HG03439 (cell line): ENCODE data around the gene FKBP4.
"Not testable (repeated sequence)": the region's sequence is repeated elsewhere in the genome, so short reads cannot be mapped to it uniquely, and the experiment has no call there.

ENCODE experiments used
- ATAC-seq: cut with Tn5 transposase; IDR thresholded peaks from one replicate; pipeline ENCODE4 v1.9.1; 2021; ENCODE audit warnings: mild to moderate bottlenecking, moderate library complexity; ENCODE audit not compliant: unreplicated experiment

FKBP4 gene, protein sequence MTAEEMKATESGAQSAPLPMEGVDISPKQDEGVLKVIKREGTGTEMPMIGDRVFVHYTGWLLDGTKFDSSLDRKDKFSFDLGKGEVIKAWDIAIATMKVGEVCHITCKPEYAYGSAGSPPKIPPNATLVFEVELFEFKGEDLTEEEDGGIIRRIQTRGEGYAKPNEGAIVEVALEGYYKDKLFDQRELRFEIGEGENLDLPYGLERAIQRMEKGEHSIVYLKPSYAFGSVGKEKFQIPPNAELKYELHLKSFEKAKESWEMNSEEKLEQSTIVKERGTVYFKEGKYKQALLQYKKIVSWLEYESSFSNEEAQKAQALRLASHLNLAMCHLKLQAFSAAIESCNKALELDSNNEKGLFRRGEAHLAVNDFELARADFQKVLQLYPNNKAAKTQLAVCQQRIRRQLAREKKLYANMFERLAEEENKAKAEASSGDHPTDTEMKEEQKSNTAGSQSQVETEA

DNA sequence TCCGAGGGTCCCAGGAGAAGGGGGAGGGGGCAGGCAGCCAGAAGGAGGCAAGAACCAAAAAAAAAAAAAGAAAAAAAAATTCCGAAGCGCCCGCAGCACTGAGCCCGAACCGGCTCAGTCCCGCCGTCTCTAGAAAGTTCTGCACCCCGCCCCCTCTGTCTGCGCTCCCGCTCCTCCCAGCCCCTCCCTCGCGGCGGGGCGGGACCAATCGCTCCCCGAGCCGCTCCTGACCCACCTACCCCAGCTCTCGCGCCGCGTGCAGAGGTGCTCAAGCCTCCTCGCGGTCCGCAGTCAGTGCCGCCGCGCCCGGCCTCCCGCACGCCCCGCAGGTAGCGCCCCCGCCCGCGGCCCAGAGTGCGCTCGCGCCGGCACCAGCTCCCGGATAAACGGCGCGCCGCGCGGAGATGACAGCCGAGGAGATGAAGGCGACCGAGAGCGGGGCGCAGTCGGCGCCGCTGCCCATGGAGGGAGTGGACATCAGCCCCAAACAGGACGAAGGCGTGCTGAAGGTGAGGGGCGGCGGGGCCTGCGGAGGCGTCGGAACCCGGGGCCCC, at the start of gene FKBP4:
Gene FKBP4 (plus strand): TSS at position 235 of the 554 bp plus-strand sequence. CDS start 170 bp downstream, at position 405.
- peak; percentile 83 for ATAC-seq

- ATAC-seq = no peak
Measured at GRCh38 chr12:2745655-2746054, 49.1 kb upstream of the FKBP4 start.

GRCh38 chr12:2749580-2749979, 45.2 kb upstream of the FKBP4 start:
- ATAC-seq = no peak

- no peak for ATAC-seq
Measured at GRCh38 chr12:2750185-2750584, 44.6 kb upstream of the FKBP4 start.

DNA sequence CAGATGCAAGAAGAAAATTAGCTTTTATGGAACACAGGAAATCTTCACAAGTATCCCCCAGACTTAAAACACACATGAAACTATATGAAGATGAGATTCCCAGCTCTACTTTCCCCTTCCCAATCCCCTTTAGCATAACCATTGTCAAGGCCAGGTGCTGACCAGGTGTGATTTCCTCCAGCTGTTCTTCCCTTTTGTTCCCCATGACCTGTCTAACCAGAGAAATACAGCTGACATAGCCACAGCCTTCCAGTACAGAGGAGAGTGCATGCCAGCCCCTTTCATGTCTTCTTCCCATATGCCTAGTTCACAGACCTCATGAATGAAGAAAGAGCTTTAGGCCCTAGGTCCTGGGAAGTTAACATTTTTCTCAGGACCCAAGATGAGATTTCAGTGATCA, 43.5 kb upstream of the FKBP4 start:
- ATAC-seq = no peak

GRCh38 chr12:2751686-2752085, 43.1 kb upstream of the FKBP4 start:
- no peak for ATAC-seq

GRCh38 chr12:2752676-2753371, 41.9 kb upstream of the FKBP4 start:
- no peak for ATAC-seq

DNA sequence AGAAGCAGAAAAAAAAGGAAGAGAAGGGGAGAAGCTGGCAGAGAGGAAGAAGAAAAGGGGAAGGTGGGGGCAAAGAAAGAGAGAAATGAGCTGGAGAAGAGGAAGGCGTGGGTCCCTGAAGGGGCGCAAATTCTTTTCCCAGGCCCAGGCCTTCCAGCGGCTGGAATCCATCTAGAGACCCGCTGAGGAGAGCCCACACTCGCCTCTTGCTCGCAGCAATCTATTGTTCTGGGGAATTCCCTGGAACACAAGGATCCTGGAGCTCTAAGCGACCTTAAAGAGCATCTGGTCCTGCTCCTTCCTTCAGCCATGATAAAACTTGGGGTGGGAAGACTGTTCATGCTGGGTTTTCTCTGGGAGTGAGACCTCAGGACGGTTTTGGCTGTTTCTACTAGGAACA, 41.2 kb upstream of the FKBP4 start:
- ATAC-seq = no peak

DNA sequence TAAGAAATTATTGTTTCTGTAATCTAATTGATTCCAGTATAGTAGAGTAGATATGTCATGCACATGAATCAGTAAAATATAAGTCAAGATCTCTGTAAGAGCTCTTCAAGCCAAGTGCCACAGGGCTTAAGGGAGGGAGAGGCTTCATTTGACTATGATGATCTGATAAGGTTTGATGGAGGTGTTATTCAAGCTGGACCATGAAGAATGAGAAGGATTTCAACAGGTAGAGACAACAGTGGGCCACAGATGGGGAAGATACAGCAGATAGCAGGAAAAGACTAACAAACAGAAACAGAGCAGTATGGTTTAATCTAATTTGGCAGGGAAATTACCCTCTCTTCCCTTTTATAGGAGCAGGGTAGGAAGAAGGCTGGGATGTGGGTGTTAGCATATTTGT, 40.6 kb upstream of the FKBP4 start:
- ATAC-seq = no peak

GRCh38 chr12:2756756-2757155, 38.0 kb upstream of the FKBP4 start:
- no peak for ATAC-seq

DNA sequence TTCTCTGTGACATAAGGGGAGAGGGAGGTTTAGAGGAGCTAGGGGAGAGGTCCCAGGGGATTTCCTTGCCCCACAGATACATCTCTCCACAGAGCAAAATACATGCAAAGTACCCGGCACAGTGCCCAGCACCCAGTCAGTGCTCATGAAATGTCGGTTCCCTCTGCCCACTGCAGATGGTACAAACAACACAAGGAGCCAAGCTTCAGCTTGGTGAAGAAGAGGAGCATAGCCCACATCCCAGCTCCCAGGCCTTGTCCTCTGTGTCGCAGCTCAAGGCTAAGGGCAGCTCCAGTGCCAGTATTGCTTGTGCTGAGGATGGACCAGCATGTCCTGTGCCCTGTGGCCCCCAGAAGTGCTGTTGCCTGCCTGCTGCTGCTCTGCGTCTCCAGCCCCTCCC, 35.0 kb upstream of the FKBP4 start:
- ATAC-seq = no peak

- no peak for ATAC-seq
Measured at GRCh38 chr12:2764398-2764797, 30.4 kb upstream of the FKBP4 start.

GRCh38 chr12:2765052-2765451, 29.7 kb upstream of the FKBP4 start:
- ATAC-seq = no peak

DNA sequence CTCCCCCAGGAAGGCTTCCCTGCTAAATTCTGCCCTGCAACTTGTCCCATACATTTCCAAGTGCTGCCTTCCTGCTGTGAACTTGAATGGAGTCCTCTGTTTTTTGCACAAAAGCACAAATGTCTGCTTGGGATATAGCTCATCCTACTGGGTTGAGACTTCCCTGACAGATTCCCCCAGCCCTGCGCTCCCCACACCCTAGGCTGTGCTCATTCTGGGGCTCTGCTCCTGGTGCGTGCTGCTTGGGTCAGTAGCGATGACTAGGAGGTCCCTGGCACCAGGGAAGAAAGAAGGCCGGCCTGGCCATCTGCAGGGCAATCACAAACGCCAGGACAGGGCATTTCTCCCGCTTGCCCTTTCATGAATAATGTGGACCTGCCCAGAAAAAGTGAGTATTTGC, 29.2 kb upstream of the FKBP4 start:
- no peak for ATAC-seq

DNA sequence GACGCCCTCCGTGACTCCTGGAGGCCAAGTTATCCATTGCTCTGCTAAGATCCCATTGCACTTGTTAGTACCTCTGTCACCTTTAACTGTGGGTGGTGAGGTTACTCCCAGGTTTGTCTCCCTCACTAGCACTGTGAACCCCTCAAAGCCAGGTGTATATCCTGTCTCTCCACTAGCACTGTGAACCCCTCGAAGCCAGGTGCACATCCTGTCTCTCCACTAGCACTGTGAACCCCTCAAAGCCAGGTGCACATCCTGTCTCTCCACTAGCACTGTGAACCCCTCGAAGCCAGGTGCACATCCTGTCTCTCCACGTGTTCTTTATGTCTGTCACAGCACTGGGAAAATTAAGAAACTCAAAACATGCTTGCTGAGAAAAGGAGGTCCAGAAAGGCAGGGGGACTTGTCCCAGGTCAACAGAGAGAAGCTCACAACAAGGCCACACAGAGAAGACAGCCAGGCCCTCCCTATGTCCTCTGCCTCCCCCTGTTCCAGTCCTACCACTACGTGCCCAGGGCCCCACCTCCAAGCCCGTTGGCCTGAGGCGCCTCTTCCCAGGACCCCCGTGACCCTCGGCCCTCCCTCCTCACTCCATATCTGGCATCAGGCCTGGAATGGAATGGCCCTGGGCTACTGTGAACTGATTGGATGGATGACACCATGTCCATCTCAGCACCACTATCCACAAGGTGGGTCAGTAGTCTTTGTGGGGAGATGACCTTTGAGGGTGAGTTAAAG, 26.4 kb upstream of the FKBP4 start:
- ATAC-seq = no peak

GRCh38 chr12:2769866-2770533, 24.8 kb upstream of the FKBP4 start:
- ATAC-seq = no peak

DNA sequence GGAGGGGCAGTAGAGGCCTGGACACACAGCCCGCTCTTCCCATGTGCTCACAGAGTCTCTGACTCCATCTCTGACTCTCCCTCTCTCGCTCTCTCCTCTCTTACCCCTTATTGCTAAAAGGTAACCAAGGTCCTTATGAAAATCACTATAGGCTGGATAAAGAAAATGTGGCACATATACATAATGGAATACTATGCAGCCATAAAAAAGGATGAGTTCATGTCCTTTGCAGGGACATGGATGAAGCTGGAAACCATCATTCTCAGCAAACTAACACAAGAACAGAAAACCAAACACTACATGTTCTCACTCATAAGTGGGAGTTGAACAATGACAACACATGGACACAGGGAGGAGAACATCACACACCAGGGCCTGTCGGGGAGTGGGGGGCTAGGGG, 24.2 kb upstream of the FKBP4 start:
- ATAC-seq = not testable (repeated sequence)

DNA sequence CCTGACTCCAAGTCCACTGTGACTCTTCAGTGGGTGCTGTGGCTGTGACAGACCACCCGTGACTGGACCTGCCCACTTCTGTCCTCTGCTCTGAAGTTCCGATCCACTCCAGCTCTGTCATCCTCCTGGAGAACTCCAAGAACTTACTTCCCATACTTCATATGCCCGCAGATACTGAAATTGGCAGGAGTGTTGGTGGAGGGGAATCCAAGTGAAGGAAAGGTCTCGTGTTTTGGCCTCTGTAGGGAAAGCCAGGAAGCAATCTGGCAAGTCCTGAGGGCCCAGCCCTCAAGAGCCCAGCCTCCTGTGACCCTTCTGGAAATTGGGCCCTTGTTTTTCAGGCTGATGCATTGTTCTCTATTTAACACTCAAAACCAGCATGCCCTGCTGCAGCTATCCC, 22.4 kb upstream of the FKBP4 start:
- no peak for ATAC-seq

GRCh38 chr12:2773199-2773875, 21.4 kb upstream of the FKBP4 start:
- ATAC-seq = no peak

- ATAC-seq = no peak
Measured at GRCh38 chr12:2775431-2775830, 19.3 kb upstream of the FKBP4 start.
